ENCODE results near the gene CTXN1.
"Not testable (repeated sequence)": the region's sequence is repeated elsewhere in the genome, so short reads cannot be mapped to it uniquely, and the experiment has no call there.

CTXN1 gene

GRCh38 chr19:7924651-7925170, 1.2 kb downstream of the CTXN1 start:
- no peak for DNase-seq

- no peak for DNase-seq
These were observed 1.7 kb downstream of the CTXN1 start for GRCh38 chr19:7924241-7924640.

GRCh38 chr19:7923295-7924191, 2.4 kb downstream of the CTXN1 start:
- no peak for DNase-seq

DNA sequence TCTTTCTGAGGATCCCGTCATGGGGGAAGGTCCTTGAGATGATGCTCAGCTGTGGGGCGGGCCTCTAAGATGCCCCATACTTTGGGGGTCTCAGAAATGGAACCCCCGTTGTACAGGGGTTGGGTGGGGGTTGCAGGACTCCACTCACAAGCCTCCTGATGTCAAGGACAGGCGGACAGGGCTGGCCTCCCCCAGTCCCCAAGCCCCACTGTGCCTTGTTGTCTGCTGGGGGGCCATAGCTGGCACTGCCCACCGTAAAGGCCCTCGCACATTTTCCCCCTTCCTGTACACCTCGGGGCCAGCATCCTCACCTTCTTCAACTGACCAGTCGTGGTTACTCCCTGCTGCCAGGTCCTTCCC, 3.1 kb downstream of the CTXN1 start:
- DNase-seq = no peak

- DNase-seq = no peak
These were observed 3.7 kb downstream of the CTXN1 start for GRCh38 chr19:7921967-7922835.

GRCh38 chr19:7921302-7921966, 4.5 kb downstream of the CTXN1 start:
- no peak for DNase-seq

GRCh38 chr19:7920519-7921301, 5.2 kb downstream of the CTXN1 start:
- peak; percentile 84 for DNase-seq

GRCh38 chr19:7919610-7920518, 6.1 kb downstream of the CTXN1 start, which contains the start of gene SNAPC2:
SNAPC2 (plus strand) TSS chr19:7920338; CDS start chr19:7920367, 29 bp downstream.
- peak; percentile 29 for DNase-seq

DNA sequence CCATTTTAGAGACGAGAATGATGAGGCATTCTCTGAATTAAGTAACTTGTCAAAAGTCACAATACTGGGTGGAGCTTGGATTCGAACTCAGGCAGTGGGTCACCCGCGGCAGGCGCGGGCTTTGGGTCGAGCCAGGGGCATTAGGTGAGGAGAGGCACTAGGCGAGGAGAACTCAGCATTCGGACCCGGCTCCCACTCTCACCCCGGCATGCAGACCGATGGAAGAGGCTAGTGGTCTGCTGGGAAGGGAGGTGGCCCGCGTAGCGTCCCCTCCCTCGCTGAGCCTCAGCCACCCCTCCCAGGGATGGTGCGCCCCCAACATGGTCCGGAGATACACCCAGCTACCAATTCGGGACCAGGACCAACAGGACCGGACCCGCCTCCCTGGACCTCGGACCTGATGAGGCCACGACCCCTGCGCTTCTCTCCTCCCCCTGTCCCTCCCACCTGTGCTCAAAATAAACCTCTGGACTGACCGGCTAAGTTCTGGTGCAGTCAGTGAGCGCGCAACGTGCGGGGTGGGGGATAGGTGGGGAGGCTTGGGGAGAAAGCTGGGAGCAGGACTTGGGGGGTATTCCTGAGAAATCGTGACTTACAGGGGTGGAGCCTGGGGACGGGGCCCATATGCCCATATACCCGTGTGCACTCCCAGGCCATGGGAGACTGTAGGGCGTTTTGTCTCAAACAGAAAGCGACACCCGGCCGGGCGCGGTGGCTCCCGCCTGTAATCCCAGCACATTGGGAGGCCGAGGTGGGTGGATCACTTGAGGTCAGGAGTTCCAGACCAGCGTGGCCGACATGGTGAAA, 7.1 kb downstream of the CTXN1 start:
- no peak for DNase-seq

- DNase-seq = not testable (repeated sequence)
These were observed 7.8 kb downstream of the CTXN1 start for GRCh38 chr19:7918062-7918614.

- DNase-seq = no peak
These were observed 8.5 kb downstream of the CTXN1 start for GRCh38 chr19:7917267-7918061.

DNA sequence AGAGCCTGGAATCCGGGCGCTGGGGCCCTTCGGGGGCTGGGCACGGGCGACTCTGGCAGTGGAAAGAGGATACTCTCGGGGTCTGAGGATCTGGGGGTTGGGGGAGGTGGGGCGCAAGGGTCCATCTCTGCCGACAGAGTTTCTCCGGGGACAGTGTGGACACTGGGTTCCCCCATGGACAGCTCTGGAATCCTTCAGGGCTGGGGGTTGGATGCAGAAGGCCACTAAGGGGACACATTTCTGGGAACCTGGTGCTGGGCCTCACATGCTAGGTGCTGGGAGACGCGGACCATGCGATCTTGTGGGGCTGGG, 9.0 kb downstream of the CTXN1 start:
- no peak for DNase-seq

- DNase-seq = no peak
These were observed 9.6 kb downstream of the CTXN1 start for GRCh38 chr19:7916103-7916954.

GRCh38 chr19:7915250-7916102, 10.5 kb downstream of the CTXN1 start:
- no peak for DNase-seq

DNA sequence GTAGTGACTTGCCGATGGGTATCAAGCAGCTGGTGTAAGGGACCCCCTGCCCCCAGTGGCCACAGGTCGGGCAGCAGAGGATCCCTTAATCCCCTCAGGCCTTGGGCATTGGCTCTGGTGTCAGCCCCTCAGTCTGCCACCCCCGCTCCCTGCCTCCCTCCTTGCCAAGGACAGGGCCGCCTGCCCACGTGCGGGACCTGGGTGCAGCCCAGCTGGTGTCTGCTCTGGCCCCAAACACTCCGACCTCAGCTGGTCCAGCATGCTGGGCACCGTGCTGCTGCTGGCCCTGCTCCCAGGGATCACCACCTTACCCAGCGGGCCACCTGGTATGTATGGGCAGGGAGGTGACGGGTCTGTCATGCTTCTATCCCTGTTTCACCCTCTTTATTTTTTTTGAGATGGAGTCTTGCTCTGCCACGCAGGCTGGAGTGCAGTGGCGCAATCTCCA, 11.3 kb downstream of the CTXN1 start, which contains the start of gene TGFBR3L:
Gene TGFBR3L (plus strand): TSS at position 233 of the 448 bp plus-strand sequence.
- no peak for DNase-seq

DNA sequence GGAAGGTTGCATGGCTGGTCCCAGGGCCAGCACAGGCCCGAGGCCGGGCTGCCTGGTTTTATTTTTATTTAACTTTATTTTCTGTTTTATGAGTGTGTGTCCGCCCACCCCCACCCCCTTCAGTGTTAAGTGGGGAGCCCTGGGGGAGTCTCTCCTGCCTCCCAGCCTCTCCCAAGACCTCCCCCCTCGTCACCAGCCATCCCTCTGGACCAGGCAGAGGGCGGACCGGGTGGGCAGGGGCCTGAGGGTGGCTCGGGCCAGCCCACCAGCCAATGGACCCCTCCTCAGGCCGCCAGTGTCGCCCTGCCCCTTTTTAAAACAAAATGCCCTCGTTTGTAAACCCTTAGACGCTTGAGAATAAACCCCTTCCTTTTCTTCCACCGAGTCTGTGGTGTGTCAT, 11.8 kb downstream of the CTXN1 start:
- DNase-seq = no peak

- no peak for DNase-seq
These were observed 12.3 kb downstream of the CTXN1 start for GRCh38 chr19:7913652-7914051.

All from SIG-M5 (cell line).